ENCODE data around the gene RASAL3. TPM values are rescaled to one million over a fixed set of nuclear protein-coding genes. Genes with fewer than 3 reads are reported as not detected.
A peak's percentile ranks its signal among the peaks of the same experiment; 100 is the strongest.

Gene RASAL3
- total RNA-seq, 4 donors from 2014 or later: 2.0 to 6.9 (median 3.6) TPM

DNA sequence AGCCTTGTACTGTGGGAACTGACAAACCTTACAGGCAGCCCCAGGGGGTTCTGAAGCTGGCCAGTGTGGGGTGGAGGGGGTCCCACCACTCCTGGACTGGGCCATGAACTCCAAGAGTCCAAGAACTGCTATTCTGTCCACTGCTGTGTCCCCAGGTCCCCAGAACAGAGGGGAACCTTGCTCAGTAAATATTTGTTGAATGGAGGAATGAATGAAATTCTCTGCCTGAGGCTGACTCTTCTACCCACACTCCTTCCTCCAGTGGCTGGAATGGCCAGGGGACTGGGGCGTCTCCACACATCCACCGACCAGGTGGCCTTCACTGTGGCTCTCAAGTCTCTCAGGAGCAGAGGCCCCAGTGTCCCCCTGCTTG is 26.2 kb downstream of the RASAL3 start:
- DNase-seq (ENCODE audit: low spot score): no peak
- no peak for ATAC-seq (ENCODE audit: low FRiP score)
- TF ChIP-seq, protein P1, sequence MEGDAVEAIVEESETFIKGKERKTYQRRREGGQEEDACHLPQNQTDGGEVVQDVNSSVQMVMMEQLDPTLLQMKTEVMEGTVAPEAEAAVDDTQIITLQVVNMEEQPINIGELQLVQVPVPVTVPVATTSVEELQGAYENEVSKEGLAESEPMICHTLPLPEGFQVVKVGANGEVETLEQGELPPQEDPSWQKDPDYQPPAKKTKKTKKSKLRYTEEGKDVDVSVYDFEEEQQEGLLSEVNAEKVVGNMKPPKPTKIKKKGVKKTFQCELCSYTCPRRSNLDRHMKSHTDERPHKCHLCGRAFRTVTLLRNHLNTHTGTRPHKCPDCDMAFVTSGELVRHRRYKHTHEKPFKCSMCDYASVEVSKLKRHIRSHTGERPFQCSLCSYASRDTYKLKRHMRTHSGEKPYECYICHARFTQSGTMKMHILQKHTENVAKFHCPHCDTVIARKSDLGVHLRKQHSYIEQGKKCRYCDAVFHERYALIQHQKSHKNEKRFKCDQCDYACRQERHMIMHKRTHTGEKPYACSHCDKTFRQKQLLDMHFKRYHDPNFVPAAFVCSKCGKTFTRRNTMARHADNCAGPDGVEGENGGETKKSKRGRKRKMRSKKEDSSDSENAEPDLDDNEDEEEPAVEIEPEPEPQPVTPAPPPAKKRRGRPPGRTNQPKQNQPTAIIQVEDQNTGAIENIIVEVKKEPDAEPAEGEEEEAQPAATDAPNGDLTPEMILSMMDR (IDR thresholded peaks at IDR 0.05): no peak

DNA sequence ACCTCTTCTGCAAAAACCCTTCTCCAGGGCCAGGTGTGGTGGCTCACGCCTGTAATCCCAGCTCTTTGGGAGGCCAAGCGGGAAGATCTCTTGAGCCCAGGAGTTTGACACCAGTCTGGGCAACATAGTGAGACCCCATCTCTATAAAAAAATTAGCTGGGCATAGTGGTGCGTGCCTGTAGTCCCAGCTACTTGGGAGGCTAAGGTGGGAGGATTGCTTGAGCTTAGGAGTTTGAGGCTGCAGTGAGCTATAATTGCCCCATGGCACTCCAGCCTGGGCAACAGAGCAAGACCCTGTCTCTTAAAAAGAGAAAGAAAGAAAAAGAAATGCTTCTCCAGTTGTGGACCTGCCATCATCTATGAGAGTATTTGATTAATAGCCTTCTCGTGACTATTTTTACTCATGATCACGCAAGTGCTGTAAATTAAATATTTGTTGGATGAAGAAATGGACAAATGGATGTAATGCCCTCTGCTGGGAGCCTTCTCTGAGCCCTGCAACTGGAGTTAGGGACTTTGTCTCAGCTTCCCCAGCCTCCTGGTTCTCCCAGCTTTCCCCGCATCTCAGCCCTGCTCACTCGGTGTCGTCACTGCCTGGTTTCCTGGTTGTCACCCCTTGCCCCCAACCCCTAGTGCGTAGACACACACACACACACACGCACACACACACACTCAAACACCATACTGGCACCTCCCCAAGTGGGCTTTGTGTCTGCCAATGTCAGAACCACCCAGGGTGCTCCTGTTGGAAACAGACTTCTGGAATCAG is 26.8 kb downstream of the RASAL3 start:
- DNase-seq (ENCODE audit: low spot score) (no peak), ATAC-seq (ENCODE audit: low FRiP score) (no peak)
- TF ChIP-seq, protein P1 (IDR thresholded peaks at IDR 0.05): no peak

DNA sequence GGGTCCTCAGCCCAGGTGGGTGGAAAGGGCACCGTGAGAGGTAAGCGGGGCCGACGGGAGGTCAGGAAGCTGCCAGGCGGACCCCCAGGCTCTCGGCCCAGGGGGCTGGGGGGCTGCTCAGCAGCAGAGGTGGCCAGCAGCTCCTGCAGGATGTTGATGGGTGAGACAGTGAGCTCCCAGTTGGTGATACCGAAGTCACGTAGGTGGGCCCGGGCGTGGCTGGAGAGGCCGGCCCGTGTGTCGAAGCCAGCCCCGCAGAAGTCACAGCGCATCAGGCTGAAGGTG is 27.6 kb downstream of the RASAL3 start:
- TF ChIP-seq, protein P1 (IDR thresholded peaks at IDR 0.05): no peak
- ATAC-seq (ENCODE audit: low FRiP score) (no peak), DNase-seq (ENCODE audit: low spot score) (no peak)

DNA sequence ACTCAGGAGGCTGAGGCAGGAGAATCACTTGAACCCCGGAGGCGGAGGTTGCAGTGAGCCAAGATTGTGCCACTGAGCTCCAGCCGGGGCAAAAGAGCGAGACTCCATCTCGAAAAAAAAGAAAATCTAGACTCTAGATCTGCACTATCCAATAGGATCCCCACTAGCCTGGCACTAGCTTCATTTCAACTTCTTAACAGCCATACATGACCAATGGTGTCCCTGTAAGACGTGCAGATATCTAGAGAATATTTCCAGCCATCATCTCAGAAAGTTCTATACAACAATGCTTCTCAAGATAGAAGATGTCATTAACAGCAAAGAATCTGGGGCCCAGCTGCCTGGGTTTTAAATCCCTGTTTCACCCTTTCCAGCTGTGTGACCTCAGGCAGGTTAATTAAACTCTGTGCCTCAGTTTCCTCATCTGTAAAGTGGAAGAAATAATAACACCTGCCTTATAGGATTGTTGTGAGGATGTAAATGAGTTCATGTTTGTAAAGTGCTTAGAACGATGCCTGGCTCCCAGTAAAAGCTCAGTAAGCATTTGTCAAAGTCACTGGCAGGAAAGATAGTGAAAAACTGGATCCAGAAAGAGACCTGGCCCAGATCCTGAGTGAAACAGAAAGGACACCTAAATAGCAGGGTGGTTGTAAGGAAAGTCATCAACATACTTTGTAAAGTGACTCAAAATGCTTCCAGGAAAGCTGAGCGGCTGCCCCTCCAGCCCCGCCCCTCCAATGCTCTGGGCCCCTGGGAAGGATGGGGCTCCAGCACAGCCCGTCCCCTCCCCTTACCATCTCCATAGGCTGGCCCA is 28.1 kb downstream of the RASAL3 start:
- no peak for ATAC-seq (ENCODE audit: low FRiP score)
- DNase-seq (ENCODE audit: low spot score): no peak
- TF ChIP-seq, protein P1 (IDR thresholded peaks at IDR 0.05): no peak

DNA sequence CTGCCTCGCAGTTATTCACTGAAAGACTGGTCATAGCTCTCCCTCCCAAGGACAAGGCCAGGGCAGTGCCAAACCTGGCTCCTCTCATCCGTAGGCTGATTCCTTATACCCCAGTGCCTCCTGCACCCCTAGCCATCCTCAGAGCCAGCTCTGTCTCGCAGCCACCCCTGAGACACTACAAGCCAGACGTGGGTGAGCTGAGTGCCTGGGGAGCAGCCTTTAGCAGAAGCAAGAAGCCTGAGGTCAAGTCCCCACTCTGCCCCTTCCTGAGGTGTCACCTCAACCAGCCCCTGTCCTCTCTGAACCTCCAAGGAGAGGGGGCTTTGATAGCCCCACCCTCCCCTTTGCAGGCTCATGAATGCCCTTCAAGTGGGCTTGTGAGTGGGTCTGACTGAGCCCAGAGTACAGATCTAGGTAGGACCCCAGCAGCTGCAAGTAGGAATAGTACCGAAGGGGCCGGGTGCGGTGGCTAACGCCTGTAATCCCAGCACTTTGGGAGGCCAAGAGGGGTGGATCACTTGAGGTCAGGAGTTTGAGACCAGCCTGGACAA is 30.8 kb downstream of the RASAL3 start:
- TF ChIP-seq, protein P1 (IDR thresholded peaks at IDR 0.05): no peak
- ATAC-seq (ENCODE audit: low FRiP score) (no peak), DNase-seq (ENCODE audit: low spot score) (no peak)

DNA sequence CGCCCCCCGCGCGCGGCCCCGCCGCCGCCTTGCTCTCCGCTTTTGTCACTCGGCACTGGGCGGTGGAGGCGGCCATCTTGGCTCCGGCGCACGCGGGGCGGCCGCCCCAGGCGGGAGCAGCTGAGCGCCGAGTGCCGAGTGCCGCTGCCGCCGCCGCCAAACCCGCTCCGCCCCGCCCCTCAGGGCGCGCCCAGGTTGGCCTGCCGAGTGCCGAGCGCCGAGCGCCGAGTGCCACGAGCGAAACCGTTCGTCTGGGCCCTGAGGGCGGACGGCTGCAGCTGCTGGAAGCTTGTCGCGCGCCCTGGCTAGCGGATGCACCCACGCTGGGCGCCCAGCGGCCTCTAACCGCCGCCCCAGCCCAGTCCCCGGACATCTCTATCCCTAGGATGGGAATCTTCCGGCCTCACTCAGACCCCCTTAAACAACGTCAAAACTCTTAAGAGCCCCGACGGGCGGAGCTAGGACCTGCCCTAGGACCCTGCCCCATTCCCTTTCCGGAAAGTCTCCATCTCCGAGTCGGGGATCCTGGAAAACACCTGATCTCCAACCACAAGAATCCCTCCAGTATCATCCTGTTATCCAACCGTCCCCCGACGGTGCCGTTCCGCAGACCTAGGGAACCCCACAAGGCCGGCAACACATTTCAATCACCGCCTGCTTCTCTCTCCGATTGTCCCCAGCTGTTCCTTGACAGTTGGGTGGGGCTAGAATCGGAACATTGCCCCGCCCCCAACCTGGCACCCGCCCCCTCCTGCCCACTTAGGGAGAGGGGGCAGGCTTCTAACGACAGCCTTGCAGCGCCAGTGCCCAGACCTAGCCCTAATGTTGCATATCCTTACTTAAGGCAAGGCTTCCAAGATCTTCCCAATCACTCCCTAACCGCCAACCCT is 31.5 kb downstream of the RASAL3 start:
- peak; percentile 53 for DNase-seq (ENCODE audit: low spot score)
- ATAC-seq (ENCODE audit: low FRiP score): peak; percentile 90
- TF ChIP-seq, protein P1 (IDR thresholded peaks at IDR 0.05): no peak
